GM18505 (cell line): ENCODE results near the gene POU1F1.
"Not testable (repeated sequence)": the region's sequence is repeated elsewhere in the genome, so short reads cannot be mapped to it uniquely, and the experiment has no call there.

ENCODE experiments used
- ATAC-seq: cut with Tn5 transposase; IDR thresholded peaks from one replicate; pipeline ENCODE4 v1.9.1; 2021; ENCODE audit not compliant: unreplicated experiment
- POLR2A ChIP-seq: IDR thresholded peaks from 4 replicates; pipeline ENCODE4 v1.6.1; 2011; ENCODE audit warnings: borderline replicate concordance; ENCODE audit not compliant: insufficient read depth, insufficient read length; ENCODE audit errors: extremely low read depth

The POU1F1 gene

GRCh38 chr3:87276484-87276883 lies at the start of gene POU1F1:
TSS of gene POU1F1 (minus strand) at chr3:87276584. CDS start at chr3:87276462, 122 bp downstream.
- TF ChIP-seq POLR2A = no peak
- no peak for ATAC-seq

GRCh38 chr3:87324609-87325008 lies 48.2 kb upstream of the POU1F1 start:
- no peak for TF ChIP-seq POLR2A
- no peak for ATAC-seq

- no peak for ATAC-seq
- no peak for TF ChIP-seq POLR2A
Measured at GRCh38 chr3:87320756-87321626, 44.6 kb upstream of the POU1F1 start.

- TF ChIP-seq POLR2A = no peak
Measured at GRCh38 chr3:87318617-87319021, 42.2 kb upstream of the POU1F1 start.

GRCh38 chr3:87317779-87318178 lies 41.4 kb upstream of the POU1F1 start:
- no peak for ATAC-seq
- TF ChIP-seq POLR2A = no peak

More at GRCh38 chr3:87318617-87319021, 42.2 kb upstream of the POU1F1 start:
- ATAC-seq = no peak

- ATAC-seq = no peak
Measured at GRCh38 chr3:87313641-87314040, 37.3 kb upstream of the POU1F1 start.

GRCh38 chr3:87311309-87311708 lies 34.9 kb upstream of the POU1F1 start:
- no peak for ATAC-seq
- TF ChIP-seq POLR2A = no peak

More at GRCh38 chr3:87313641-87314040, 37.3 kb upstream of the POU1F1 start:
- TF ChIP-seq POLR2A = no peak

GRCh38 chr3:87309601-87310000 lies 33.2 kb upstream of the POU1F1 start:
- no peak for ATAC-seq
- TF ChIP-seq POLR2A = no peak

- ATAC-seq = peak; percentile 95
- TF ChIP-seq POLR2A = no peak
Measured at GRCh38 chr3:87307805-87308204, 31.4 kb upstream of the POU1F1 start.

- TF ChIP-seq POLR2A = no peak
- no peak for ATAC-seq
Measured at GRCh38 chr3:87305517-87305916, 29.1 kb upstream of the POU1F1 start.

- not testable (repeated sequence) for ATAC-seq
Measured at GRCh38 chr3:87305031-87305430, 28.6 kb upstream of the POU1F1 start.

- ATAC-seq = peak; percentile 84
- no peak for TF ChIP-seq POLR2A
Measured at GRCh38 chr3:87298111-87298718, 21.8 kb upstream of the POU1F1 start.

GRCh38 chr3:87288446-87288845 lies 12.1 kb upstream of the POU1F1 start:
- no peak for TF ChIP-seq POLR2A
- no peak for ATAC-seq

GRCh38 chr3:87287011-87287410 lies 10.6 kb upstream of the POU1F1 start:
- TF ChIP-seq POLR2A = no peak
- no peak for ATAC-seq
